ENCODE results near the gene MT1A. TPM values are rescaled to one million over a fixed set of nuclear protein-coding genes. Genes with fewer than 3 reads are reported as not detected.

The MT1A gene
- total and polyA plus RNA-seq, 10 of the 15 experiments (the other 5 are each of a cell fraction or from before 2014, with no cell fraction given), result not detected

DNA sequence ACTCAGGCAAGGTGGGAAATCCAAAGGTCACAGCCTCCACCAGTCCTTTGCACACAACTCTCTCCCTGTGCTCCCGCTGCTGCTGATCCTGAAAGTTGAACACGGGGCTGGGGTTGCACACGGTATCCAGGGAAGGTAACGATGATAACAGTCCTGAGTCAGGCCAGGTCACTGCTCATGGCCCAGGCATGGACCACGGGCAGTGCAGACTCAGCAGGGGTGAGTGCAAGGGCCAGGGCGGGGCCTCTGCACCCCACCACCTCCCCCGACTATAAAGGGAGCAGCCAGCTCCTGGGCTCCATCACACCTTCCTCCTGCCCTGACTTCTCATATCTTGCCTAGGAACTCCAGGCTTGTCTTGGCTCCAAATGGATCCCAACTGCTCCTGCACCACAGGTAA is 13.1 kb downstream of the MT1A start, which contains the start of gene MT1B:
Gene MT1B, plus strand, starts transcription at position 301 of the 400 bp plus-strand sequence. Its CDS starts 68 bp downstream, at position 369.
- no peaks in the 10 kb centered on the region for H3K79me2 ChIP-seq (ENCODE audit: control insufficient read depth, insufficient read depth, low read length)
- TF ChIP-seq, protein P1, sequence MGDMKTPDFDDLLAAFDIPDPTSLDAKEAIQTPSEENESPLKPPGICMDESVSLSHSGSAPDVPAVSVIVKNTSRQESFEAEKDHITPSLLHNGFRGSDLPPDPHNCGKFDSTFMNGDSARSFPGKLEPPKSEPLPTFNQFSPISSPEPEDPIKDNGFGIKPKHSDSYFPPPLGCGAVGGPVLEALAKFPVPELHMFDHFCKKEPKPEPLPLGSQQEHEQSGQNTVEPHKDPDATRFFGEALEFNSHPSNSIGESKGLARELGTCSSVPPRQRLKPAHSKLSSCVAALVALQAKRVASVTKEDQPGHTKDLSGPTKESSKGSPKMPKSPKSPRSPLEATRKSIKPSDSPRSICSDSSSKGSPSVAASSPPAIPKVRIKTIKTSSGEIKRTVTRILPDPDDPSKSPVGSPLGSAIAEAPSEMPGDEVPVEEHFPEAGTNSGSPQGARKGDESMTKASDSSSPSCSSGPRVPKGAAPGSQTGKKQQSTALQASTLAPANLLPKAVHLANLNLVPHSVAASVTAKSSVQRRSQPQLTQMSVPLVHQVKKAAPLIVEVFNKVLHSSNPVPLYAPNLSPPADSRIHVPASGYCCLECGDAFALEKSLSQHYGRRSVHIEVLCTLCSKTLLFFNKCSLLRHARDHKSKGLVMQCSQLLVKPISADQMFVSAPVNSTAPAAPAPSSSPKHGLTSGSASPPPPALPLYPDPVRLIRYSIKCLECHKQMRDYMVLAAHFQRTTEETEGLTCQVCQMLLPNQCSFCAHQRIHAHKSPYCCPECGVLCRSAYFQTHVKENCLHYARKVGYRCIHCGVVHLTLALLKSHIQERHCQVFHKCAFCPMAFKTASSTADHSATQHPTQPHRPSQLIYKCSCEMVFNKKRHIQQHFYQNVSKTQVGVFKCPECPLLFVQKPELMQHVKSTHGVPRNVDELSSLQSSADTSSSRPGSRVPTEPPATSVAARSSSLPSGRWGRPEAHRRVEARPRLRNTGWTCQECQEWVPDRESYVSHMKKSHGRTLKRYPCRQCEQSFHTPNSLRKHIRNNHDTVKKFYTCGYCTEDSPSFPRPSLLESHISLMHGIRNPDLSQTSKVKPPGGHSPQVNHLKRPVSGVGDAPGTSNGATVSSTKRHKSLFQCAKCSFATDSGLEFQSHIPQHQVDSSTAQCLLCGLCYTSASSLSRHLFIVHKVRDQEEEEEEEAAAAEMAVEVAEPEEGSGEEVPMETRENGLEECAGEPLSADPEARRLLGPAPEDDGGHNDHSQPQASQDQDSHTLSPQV (IDR thresholded peaks at IDR 0.05), result no peak
- TF ChIP-seq NFYA (IDR thresholded peaks at IDR 0.05; ENCODE audit: borderline replicate concordance, low read depth, low read length) (no peak), ZNF24 (IDR thresholded peaks at IDR 0.05) (no peak), RAD21 (IDR thresholded peaks at IDR 0.05; ENCODE audit: insufficient read depth, low read depth, low read length) (no peak), ZBED1 (IDR thresholded peaks at IDR 0.05; ENCODE audit: borderline replicate concordance) (no peak), SIX5 (IDR thresholded peaks at IDR 0.05; ENCODE audit: low read depth, low read length, severe bottlenecking) (no peak), BMI1 (IDR thresholded peaks at IDR 0.05; ENCODE audit: borderline replicate concordance) (no peak), HDAC2 (IDR thresholded peaks at IDR 0.05) (no peak), PAX5 (IDR thresholded peaks at IDR 0.05; ENCODE audit: borderline replicate concordance, low read depth, low read length) (no peak), SP1 (IDR thresholded peaks at IDR 0.05; ENCODE audit: low read depth, low read length) (no peak), CBX5 (IDR thresholded peaks at IDR 0.05; ENCODE audit: low read depth) (no peak), PML (IDR thresholded peaks at IDR 0.05; ENCODE audit: low read length) (no peak), KLF5 (IDR thresholded peaks at IDR 0.05; ENCODE audit: partially characterized antibody) (no peak), POLR2AphosphoS5 (IDR thresholded peaks at IDR 0.05; ENCODE audit: low read length) (no peak)
- TF ChIP-seq, protein P2, sequence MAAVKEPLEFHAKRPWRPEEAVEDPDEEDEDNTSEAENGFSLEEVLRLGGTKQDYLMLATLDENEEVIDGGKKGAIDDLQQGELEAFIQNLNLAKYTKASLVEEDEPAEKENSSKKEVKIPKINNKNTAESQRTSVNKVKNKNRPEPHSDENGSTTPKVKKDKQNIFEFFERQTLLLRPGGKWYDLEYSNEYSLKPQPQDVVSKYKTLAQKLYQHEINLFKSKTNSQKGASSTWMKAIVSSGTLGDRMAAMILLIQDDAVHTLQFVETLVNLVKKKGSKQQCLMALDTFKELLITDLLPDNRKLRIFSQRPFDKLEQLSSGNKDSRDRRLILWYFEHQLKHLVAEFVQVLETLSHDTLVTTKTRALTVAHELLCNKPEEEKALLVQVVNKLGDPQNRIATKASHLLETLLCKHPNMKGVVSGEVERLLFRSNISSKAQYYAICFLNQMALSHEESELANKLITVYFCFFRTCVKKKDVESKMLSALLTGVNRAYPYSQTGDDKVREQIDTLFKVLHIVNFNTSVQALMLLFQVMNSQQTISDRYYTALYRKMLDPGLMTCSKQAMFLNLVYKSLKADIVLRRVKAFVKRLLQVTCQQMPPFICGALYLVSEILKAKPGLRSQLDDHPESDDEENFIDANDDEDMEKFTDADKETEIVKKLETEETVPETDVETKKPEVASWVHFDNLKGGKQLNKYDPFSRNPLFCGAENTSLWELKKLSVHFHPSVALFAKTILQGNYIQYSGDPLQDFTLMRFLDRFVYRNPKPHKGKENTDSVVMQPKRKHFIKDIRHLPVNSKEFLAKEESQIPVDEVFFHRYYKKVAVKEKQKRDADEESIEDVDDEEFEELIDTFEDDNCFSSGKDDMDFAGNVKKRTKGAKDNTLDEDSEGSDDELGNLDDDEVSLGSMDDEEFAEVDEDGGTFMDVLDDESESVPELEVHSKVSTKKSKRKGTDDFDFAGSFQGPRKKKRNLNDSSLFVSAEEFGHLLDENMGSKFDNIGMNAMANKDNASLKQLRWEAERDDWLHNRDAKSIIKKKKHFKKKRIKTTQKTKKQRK (IDR thresholded peaks at IDR 0.05; ENCODE audit: low read depth, low read length), result no peak
- no TSS peak for BruUV-seq (replicated peaks)
- no peak within 1 kb of the TSS for H3K4me3 ChIP-seq
- SMC1A ChIA-PET (ENCODE audit: uncharacterized antibody, unreplicated experiment), result no interaction called here
- H3K4me1 ChIP-seq (ENCODE audit: control insufficient read depth, insufficient read depth, low read length), result no peaks in the 10 kb centered on the region
- no peaks in the 10 kb centered on the region for H3K36me3 ChIP-seq (ENCODE audit: control insufficient read depth in 2 of 2, insufficient read depth in 2 of 2, low read length in 1 of 2)
- H3K4me2 ChIP-seq (ENCODE audit: control insufficient read depth, insufficient read depth), result no peak within 1 kb of the TSS
- H3K9me3 ChIP-seq (replicated peaks; ENCODE audit: control insufficient read depth, insufficient read depth, low read length), result no peaks in the 10 kb centered on the region
- ATAC-seq (no peak), DNase-seq (ENCODE audit: low read depth, low spot score) (no peak), FAIRE-seq (no peak)
- H3K27me3 ChIP-seq (replicated peaks in 1 of 2; ENCODE audit: control insufficient read depth in 2 of 2, insufficient read depth in 2 of 2, low read length in 1 of 2), result peaks cover 3 to 6% of the 10 kb centered on the region in 2 experiments
- H2AFZ ChIP-seq (ENCODE audit: control insufficient read depth, low read depth, low read length), result no peak within 1 kb of the TSS
- POLR2A ChIA-PET, result no interaction called here
- WGBS (ENCODE audit: insufficient coverage, insufficient replicate concordance, low lambda C conversion rate, missing lambda C conversion rate), result 16% methylated on average over 6 of the region's 7 CpGs
- intact Hi-C loops (cut with micrococcal nuclease; ENCODE audit: unreplicated experiment) (no loop called here), in situ Hi-C loops (cut with MboI) (no loop called here)
- RAD21 ChIA-PET (ENCODE audit: unreplicated experiment), result no interaction called here
- no peak within 1 kb of the TSS for H3K9ac ChIP-seq (ENCODE audit: control insufficient read depth, insufficient read depth, low read length)
- CTCF ChIA-PET, result no interaction called here
- H4K20me1 ChIP-seq (ENCODE audit: control insufficient read depth, insufficient read depth), result no peaks in the 10 kb centered on the region
- no peak within 1 kb of the TSS for H3K27ac ChIP-seq (ENCODE audit: control insufficient read depth, insufficient read depth)

All from GM12878 (cell line).